HCT116 (cell line): ENCODE data around the gene PPP2CA. TPM values are rescaled to one million over a fixed set of nuclear protein-coding genes. Genes with fewer than 3 reads are reported as not detected.
A peak's percentile ranks its signal among the peaks of the same experiment; 100 is the strongest.
"Not testable (repeated sequence)": the region's sequence is repeated elsewhere in the genome, so short reads cannot be mapped to it uniquely, and the experiment has no call there.

Source experiments
- ATAC-seq: fragments of 200-7000 bp; cut with Tn5 transposase; 2 replicates; pipeline ENCODE4 v1.9.1; 2020; ENCODE audit warnings: mild to moderate bottlenecking, moderate library complexity
- BruUV-seq: library from RNA; stranded (reverse); fragments of 400-500 nt; replicated peaks from 2 replicates; lab custom pipeline; 2021; lab: Mats Ljungman, UMichigan
- CTCF ChIA-PET: fragments of 300-600 bp; sonication (Branson Sonifier 250); formaldehyde crosslinking; loops from one replicate; lab custom pipeline; 2021; ENCODE audit warnings: antibody characterized with exemption; lab: Charles Lee
- POLR2A ChIA-PET: fragments of 300-600, 350-600 bp; sonication (Branson Sonifier 250); formaldehyde crosslinking; loops from one replicate; lab custom pipeline; 2021; ENCODE audit warnings: antibody characterized with exemption; lab: Charles Lee
- RAD21 ChIA-PET, 2 experiments: fragments of 300-600 bp; sonication (Branson Sonifier 250); formaldehyde crosslinking; loops; one replicate each; lab custom pipeline; 2023; ENCODE audit warnings: low total read pairs in 2 of 2; ENCODE audit not compliant: uncharacterized antibody in 2 of 2, unreplicated experiment in 2 of 2, low non-redundant PET in 1 of 2; lab: Charles Lee
- DNase-seq: peaks from one replicate; pipeline ENCODE4 v3.0.0-alpha.2; 2010; ENCODE audit warnings: low read depth, low spot score
- H2AFZ ChIP-seq: fragments of 200-600 bp; shearing (Covaris generic), sonication (generic); 2 replicates; pipeline ENCODE4 v1.6.1; 2017; ENCODE audit warnings: low read depth, mixed run types, mixed read lengths, antibody characterized with exemption, low read length; ENCODE audit not compliant: poor library complexity, severe bottlenecking
- H3K27ac ChIP-seq: 2 replicates; pipeline ENCODE4 v1.5.1; 2012; ENCODE audit warnings: low read depth, low read length
- H3K27me3 ChIP-seq: fragments of 200-600 bp; sonication (generic); 2 replicates; pipeline ENCODE4 v1.6.1; 2016; ENCODE audit warnings: mixed run types, low read length, mixed read lengths; ENCODE audit not compliant: insufficient read depth
- H3K36me3 ChIP-seq, 2 experiments: fragments of 200-500 bp in 1 of 2; fragments of 200-600 bp in 1 of 2; sonication (Bioruptor generic) in 1 of 2; sonication (generic) in 1 of 2; 2 replicates each; pipeline versions ENCODE4 v1.5.1 to v1.6.1; 2014 to 2016; ENCODE audit warnings: low read length in 2 of 2, inconsistent platforms in 1 of 2, mixed read lengths in 1 of 2, mixed run types in 1 of 2; ENCODE audit not compliant: insufficient read depth in 2 of 2, control insufficient read depth in 1 of 2
- H3K4me1 ChIP-seq, 2 experiments: fragments of 200-600 bp in 1 of 2; sonication (generic) in 1 of 2; 2 replicates each; pipeline versions ENCODE4 v1.5.1 to v1.6.1; 2012 to 2017; ENCODE audit warnings: low read length in 2 of 2, inconsistent platforms in 1 of 2, mild to moderate bottlenecking in 1 of 2, mixed read lengths in 1 of 2, mixed run types in 1 of 2, moderate library complexity in 1 of 2; ENCODE audit not compliant: insufficient read depth in 2 of 2, control insufficient read depth in 1 of 2
- H3K4me2 ChIP-seq: fragments of 200-600 bp; sonication (generic); 2 replicates; pipeline ENCODE4 v1.6.1; 2017; ENCODE audit warnings: mixed run types, low read length, mixed read lengths
- H3K4me3 ChIP-seq, 2 experiments: fragments of 200-600 bp in 1 of 2; sonication (generic) in 1 of 2; replicated peaks in 1 of 2; 2 replicates each; pipeline ENCODE4 v1.5.1; 2011 to 2016; ENCODE audit warnings: low read length in 2 of 2, control low read depth in 1 of 2, low read depth in 1 of 2, mild to moderate bottlenecking in 1 of 2, mixed read lengths in 1 of 2, mixed run types in 1 of 2
- H3K79me2 ChIP-seq: fragments of 200-600 bp; sonication (generic); 2 replicates; pipeline ENCODE4 v1.6.1; 2017; ENCODE audit warnings: mild to moderate bottlenecking, mixed run types, low read length, moderate library complexity, mixed read lengths; ENCODE audit not compliant: insufficient read depth
- H3K9ac ChIP-seq: fragments of 200-600 bp; sonication (generic); 2 replicates; pipeline ENCODE4 v1.6.1; 2016; ENCODE audit warnings: low read length, mixed read lengths
- H3K9me2 ChIP-seq: fragments of 200-600 bp; sonication (generic), shearing (Covaris generic); 2 replicates; pipeline ENCODE4 v1.6.1; 2017; ENCODE audit warnings: mixed run types, mild to moderate bottlenecking, moderate library complexity; ENCODE audit not compliant: insufficient read depth
- H3K9me3 ChIP-seq, 2 experiments: fragments of 200-500 bp in 1 of 2; fragments of 200-600 bp in 1 of 2; sonication (Bioruptor generic) in 1 of 2; sonication (generic) in 1 of 2; 2 replicates each; pipeline ENCODE4 v1.6.1; 2014 to 2017; ENCODE audit warnings: low read length in 2 of 2, mixed read lengths in 2 of 2, inconsistent platforms in 1 of 2, low read depth in 1 of 2, mild to moderate bottlenecking in 1 of 2, mixed run types in 1 of 2, moderate library complexity in 1 of 2; ENCODE audit not compliant: control insufficient read depth in 1 of 2, insufficient read depth in 1 of 2
- H4K20me1 ChIP-seq: fragments of 200-600 bp; sonication (generic), shearing (Covaris generic); 2 replicates; pipeline ENCODE4 v1.6.1; 2017; ENCODE audit warnings: mixed run types, mild to moderate bottlenecking, moderate library complexity; ENCODE audit not compliant: insufficient read depth
- ATF3 ChIP-seq: IDR thresholded peaks from 2 replicates; pipeline ENCODE4 v1.6.1; 2012
- CEBPB ChIP-seq: IDR thresholded peaks from 2 replicates; pipeline ENCODE4 v1.6.1; 2012; ENCODE audit warnings: low read depth
- EGR1 ChIP-seq: IDR thresholded peaks from 2 replicates; pipeline ENCODE4 v1.6.1; 2012; ENCODE audit warnings: low read depth
- ELF1 ChIP-seq: IDR thresholded peaks from 2 replicates; pipeline ENCODE4 v1.6.1; 2012; ENCODE audit warnings: low read depth, borderline replicate concordance
- EZH2 ChIP-seq: fragments of 200-600 bp; sonication (generic); IDR thresholded peaks from 2 replicates; pipeline ENCODE4 v1.6.1; 2017; ENCODE audit warnings: antibody characterized with exemption, mixed run types
- EZH2phosphoT487 ChIP-seq: fragments of 200-600 bp; IDR thresholded peaks from 2 replicates; pipeline ENCODE4 v1.6.1; 2018; ENCODE audit warnings: antibody characterized with exemption, borderline replicate concordance
- FOSL1 ChIP-seq: IDR thresholded peaks from 2 replicates; pipeline ENCODE4 v1.6.1; 2012; ENCODE audit warnings: low read depth
- JUND ChIP-seq: IDR thresholded peaks from 2 replicates; pipeline ENCODE4 v1.6.1; 2012
- POLR2A ChIP-seq: IDR thresholded peaks from 2 replicates; pipeline ENCODE4 v1.7.0; 2011; ENCODE audit warnings: borderline replicate concordance; ENCODE audit not compliant: insufficient read depth, insufficient read length; ENCODE audit errors: extremely low read depth
- POLR2AphosphoS5 ChIP-seq: IDR thresholded peaks from 2 replicates; pipeline ENCODE4 v1.6.1; 2011; ENCODE audit warnings: mild to moderate bottlenecking, low read depth, low read length, moderate library complexity
- YY1 ChIP-seq: IDR thresholded peaks from 2 replicates; pipeline ENCODE4 v1.6.1; 2011; ENCODE audit warnings: low read length, low read depth, moderate library complexity, mild to moderate bottlenecking; ENCODE audit not compliant: insufficient replicate concordance; ENCODE audit errors: extremely low read depth
- ZBTB33 ChIP-seq: IDR thresholded peaks from 2 replicates; pipeline ENCODE4 v1.6.1; 2011; ENCODE audit warnings: mild to moderate bottlenecking, low read length, moderate library complexity; ENCODE audit not compliant: insufficient replicate concordance; ENCODE audit errors: extremely low read depth
- ZNF274 ChIP-seq: fragments of 200-500 bp; sonication (Bioruptor generic); IDR thresholded peaks from 2 replicates; pipeline ENCODE4 v1.6.1; 2014; ENCODE audit warnings: mild to moderate bottlenecking, low read depth, low read length, inconsistent platforms
- intact Hi-C: fragments of 100-400 bp; cut with micrococcal nuclease; formaldehyde crosslinking; loops from 2 replicates; pipeline ENCODE4 v1.10.0; 2022
- total RNA-seq: library from RNA; stranded (reverse); gene quantifications from one replicate; pipeline ENCODE4 v1.2.1, GENCODE V29; 2021; ENCODE audit not compliant: unreplicated experiment
- TF ChIP-seq, protein P1 (sequence below): IDR thresholded peaks from 2 replicates; pipeline ENCODE4 v1.6.1; 2012

PPP2CA gene
- total RNA-seq, 1 experiment from 2014 or later: 167 TPM

- H3K4me2 ChIP-seq: peak overlapping the region; percentile 84
- intact Hi-C loops: no loop called here
- peaks cover 38% of the 10 kb centered on the region; the same call in 1 of the 2 replicates for H4K20me1 ChIP-seq
- H2AFZ ChIP-seq: no peak overlapping the region
- ChIA-PET RAD21 (no interaction called here), CTCF (no interaction called here), POLR2A (no interaction called here)
- H3K9ac ChIP-seq: peak overlapping the region; percentile 100; the same call in 1 of the 2 replicates
- peaks cover 0 to 13% of the 10 kb centered on the region in 2 experiments; a peak in 1 of 4 replicates for H3K36me3 ChIP-seq
- no peaks in the 10 kb centered on the region for H3K9me2 ChIP-seq
- DNase-seq (no peak), ATAC-seq (no peak)
- no peak overlapping the region for H3K27ac ChIP-seq
- H3K79me2 ChIP-seq: peaks cover 80% of the 10 kb centered on the region
- H3K4me1 ChIP-seq: peaks cover 9 to 32% of the 10 kb centered on the region in 2 experiments
- peak overlapping the region; percentile 83 to 95; a peak in 2 of 4 replicates for H3K4me3 ChIP-seq
- TF ChIP-seq POLR2A: no peak
- TF ChIP-seq, protein P1, sequence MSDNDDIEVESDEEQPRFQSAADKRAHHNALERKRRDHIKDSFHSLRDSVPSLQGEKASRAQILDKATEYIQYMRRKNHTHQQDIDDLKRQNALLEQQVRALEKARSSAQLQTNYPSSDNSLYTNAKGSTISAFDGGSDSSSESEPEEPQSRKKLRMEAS: no peak
- TF ChIP-seq CEBPB: no peak
- no peak for TF ChIP-seq EGR1
- no peak for TF ChIP-seq FOSL1
- no peak for TF ChIP-seq EZH2phosphoT487
- no peak for TF ChIP-seq YY1
- TF ChIP-seq ZBTB33: no peak
- TF ChIP-seq ZNF274: no peak
- no peak for TF ChIP-seq EZH2
- no peak for TF ChIP-seq ATF3
- TF ChIP-seq JUND: no peak
- no peak for TF ChIP-seq POLR2AphosphoS5
- TF ChIP-seq ELF1: no peak
- H3K9me3 ChIP-seq: no peaks in the 10 kb centered on the region
- no TSS peak for BruUV-seq
- H3K27me3 ChIP-seq: no peaks in the 10 kb centered on the region
Measured at GRCh38 chr5:134223406-134224248, 2.2 kb downstream of the PPP2CA start.

- H3K27ac ChIP-seq, H3K9me2 ChIP-seq, H3K27me3 ChIP-seq, BruUV-seq, RAD21 ChIA-PET, H3K9ac ChIP-seq, H2AFZ ChIP-seq, H3K4me2 ChIP-seq, H3K4me3 ChIP-seq, POLR2A ChIA-PET, CTCF ChIA-PET, ATAC-seq, intact Hi-C loops, DNase-seq, H3K9me3 ChIP-seq: not testable (repeated sequence)
- Histone ChIP-seq H4K20me1 (peaks cover 48% of the 10 kb centered on the region; the same call in 1 of the 2 replicates), H3K4me1 (peaks cover 0 to 21% of the 10 kb centered on the region in 2 experiments; a peak in 3 of 4 replicates), H3K36me3 (peaks cover 0 to 13% of the 10 kb centered on the region in 2 experiments; a peak in 1 of 4 replicates), H3K79me2 (peaks cover 96% of the 10 kb centered on the region)
Measured at GRCh38 chr5:134221690-134222089, 4.2 kb downstream of the PPP2CA start.
